WTC11 (cell line): ENCODE measurements around the gene UBASH3B. TPM values are rescaled to one million over a fixed set of nuclear protein-coding genes. Genes with fewer than 3 reads are reported as not detected.

ENCODE experiments used
- ATAC-seq: fragments of 200-7000 bp; cut with Tn5 transposase; 2 replicates; pipeline ENCODE4 v1.10.0; 2021; ENCODE audit warnings: mild to moderate bottlenecking, moderate library complexity
- CTCF ChIA-PET: fragments of 300-600 bp; sonication (Branson Sonifier 250); formaldehyde crosslinking; loops from one replicate; lab custom pipeline; 2021; ENCODE audit warnings: antibody characterized with exemption; lab: Charles Lee
- POLR2A ChIA-PET: fragments of 350-600 bp; sonication (Branson Sonifier 250); formaldehyde crosslinking; loops from one replicate; lab custom pipeline; 2021; ENCODE audit warnings: antibody characterized with exemption; lab: Charles Lee
- DNase-seq: peaks from one replicate; pipeline ENCODE4 v3.0.0; 2021; ENCODE audit warnings: low spot score
- H3K27ac Mint-ChIP-seq: 2 replicates; pipeline ENCODE4 v1.8.0; 2021; ENCODE audit warnings: mixed read lengths
- H3K27me3 Mint-ChIP-seq: 2 replicates; pipeline ENCODE4 v1.8.0; 2021; ENCODE audit warnings: low read depth, mild to moderate bottlenecking, moderate library complexity, mixed read lengths
- H3K36me3 Mint-ChIP-seq: 2 replicates; pipeline ENCODE4 v1.8.0; 2021; ENCODE audit warnings: mixed read lengths
- H3K4me1 Mint-ChIP-seq: 2 replicates; pipeline ENCODE4 v1.8.0; 2022; ENCODE audit warnings: mixed read lengths
- H3K4me3 Mint-ChIP-seq: 2 replicates; pipeline ENCODE4 v1.8.0; 2021; ENCODE audit warnings: mild to moderate bottlenecking, moderate library complexity, mixed read lengths
- H3K9me3 Mint-ChIP-seq: 2 replicates; pipeline ENCODE4 v1.8.0; 2021; ENCODE audit warnings: mixed read lengths
- ATF1 ChIP-seq: sonication (generic); formaldehyde crosslinking; IDR thresholded peaks from 2 replicates; pipeline ENCODE4 v1.8.1; 2023; ENCODE audit warnings: mild to moderate bottlenecking, moderate library complexity, missing genetic modification reagents
- ATF2 ChIP-seq: sonication (generic); formaldehyde crosslinking; IDR thresholded peaks from 2 replicates; pipeline ENCODE4 v1.8.1; 2022; ENCODE audit warnings: low read depth, missing genetic modification reagents, borderline replicate concordance
- ATF6 ChIP-seq: sonication (generic); formaldehyde crosslinking; IDR thresholded peaks from 2 replicates; pipeline ENCODE4 v1.8.1; 2023; ENCODE audit warnings: mild to moderate bottlenecking, missing genetic modification reagents
- CTCF ChIP-seq: fragments of 200-600 bp; IDR thresholded peaks from 2 replicates; pipeline ENCODE4 v1.8.0; 2022; ENCODE audit warnings: antibody characterized with exemption
- E2F4 ChIP-seq: sonication (generic); formaldehyde crosslinking; IDR thresholded peaks from 2 replicates; pipeline ENCODE4 v1.8.1; 2022; ENCODE audit warnings: low read depth, mild to moderate bottlenecking, moderate library complexity, missing genetic modification reagents, borderline replicate concordance
- EMX1 ChIP-seq: fragments of 250-450 bp; sonication (Bioruptor Pico); IDR thresholded peaks from 2 replicates; pipeline ENCODE4 v1.8.0; 2021; ENCODE audit warnings: mild to moderate bottlenecking
- ETV6 ChIP-seq: sonication (generic); formaldehyde crosslinking; IDR thresholded peaks from 2 replicates; pipeline ENCODE4 v1.8.1; 2022; ENCODE audit warnings: mild to moderate bottlenecking, missing genetic modification reagents
- IRF2 ChIP-seq: sonication (generic); formaldehyde crosslinking; IDR thresholded peaks from 2 replicates; pipeline ENCODE4 v1.8.0; 2022; ENCODE audit warnings: low read depth, missing genetic modification reagents, borderline replicate concordance
- JAZF1 ChIP-seq: fragments of 250-450 bp; sonication (Bioruptor Pico); IDR thresholded peaks from 2 replicates; pipeline ENCODE4 v1.9.0; 2021; ENCODE audit warnings: moderate library complexity, mild to moderate bottlenecking, inconsistent platforms
- MAX ChIP-seq: sonication (generic); formaldehyde crosslinking; IDR thresholded peaks from 2 replicates; pipeline ENCODE4 v1.8.0; 2022; ENCODE audit warnings: mild to moderate bottlenecking, missing genetic modification reagents
- MLX ChIP-seq: sonication (generic); formaldehyde crosslinking; IDR thresholded peaks from 2 replicates; pipeline ENCODE4 v1.8.1; 2023; ENCODE audit warnings: mild to moderate bottlenecking, missing genetic modification reagents, moderate library complexity
- PRDM15 ChIP-seq: sonication (generic); formaldehyde crosslinking; IDR thresholded peaks from 2 replicates; pipeline ENCODE4 v1.8.0; 2022; ENCODE audit warnings: missing genetic modification reagents
- ZBTB43 ChIP-seq: sonication (generic); formaldehyde crosslinking; IDR thresholded peaks from 2 replicates; pipeline ENCODE4 v1.8.1; 2023; ENCODE audit warnings: mild to moderate bottlenecking, missing genetic modification reagents
- ZNF138 ChIP-seq: sonication (generic); formaldehyde crosslinking; conservative IDR thresholded peaks from 2 replicates; pipeline ENCODE4 v1.8.1; 2022; ENCODE audit warnings: mild to moderate bottlenecking, moderate library complexity, missing genetic modification reagents
- ZNF281 ChIP-seq: sonication (generic); formaldehyde crosslinking; IDR thresholded peaks from 2 replicates; pipeline ENCODE4 v1.8.0; 2023; ENCODE audit warnings: mild to moderate bottlenecking, missing genetic modification reagents
- ZNF317 ChIP-seq: sonication (generic); formaldehyde crosslinking; IDR thresholded peaks from 2 replicates; pipeline ENCODE4 v1.8.1; 2023; ENCODE audit warnings: low read depth, mild to moderate bottlenecking, moderate library complexity, missing genetic modification reagents, borderline replicate concordance
- total RNA-seq: library from RNA; stranded (reverse); gene quantifications from 3 replicates; pipeline ENCODE4 v1.2.3, GENCODE V29; 2021

UBASH3B gene
- total RNA-seq, 1 experiment from 2014 or later: 21.1 TPM

- Mint-ChIP-seq H3K4me1 (no peaks in the 10 kb centered on the region; the same call in 1 of the 2 replicates), H3K9me3 (no peaks in the 10 kb centered on the region), H3K4me3 (no peak overlapping the region), H3K27me3 (no peaks in the 10 kb centered on the region; the same call in 1 of the 2 replicates), H3K36me3 (no peaks in the 10 kb centered on the region), H3K27ac (no peak overlapping the region)
- DNase-seq (peak; percentile 81), ATAC-seq (peak; percentile 98)
- ChIA-PET POLR2A (interaction anchor here (0.6 kb wide), 1 partner anchor 142 kb away, joined by 3 read pairs; no protein-coding TSS in a partner anchor), CTCF (interaction anchor here (0.6 to 4.6 kb wide), 48 partner anchors 8 to 425 kb away, joined by 3 to 57 read pairs (median 4); partner anchors contain the start of gene UBASH3B)
- peak; percentile 63; the same call in 1 of the 2 replicates for TF ChIP-seq CTCF
- no peak for TF ChIP-seq ATF6 (CRISPR knock-in tag)
- TF ChIP-seq ETV6: no peak
- TF ChIP-seq EMX1 (CRISPR knock-in tag): no peak
- no peak for TF ChIP-seq E2F4 (CRISPR knock-in tag)
Measured at GRCh38 chr11:122628810-122629555, 26.5 kb upstream of the UBASH3B start.

GRCh38 chr11:122632181-122632824 lies 23.2 kb upstream of the UBASH3B start:
- Mint-ChIP-seq H3K36me3 (no peaks in the 10 kb centered on the region), H3K4me3 (no peak overlapping the region), H3K9me3 (no peaks in the 10 kb centered on the region), H3K4me1 (peaks cover 3% of the 10 kb centered on the region), H3K27ac (no peak overlapping the region), H3K27me3 (no peaks in the 10 kb centered on the region)
- ATAC-seq: no peak
- ChIA-PET CTCF (interaction anchor here (0.6 to 5.5 kb wide), 5 partner anchors 25 to 153 kb away, joined by 3 to 46 read pairs (median 4); no protein-coding TSS in a partner anchor), POLR2A (no interaction called here)
- no peak for DNase-seq
- TF ChIP-seq IRF2 (CRISPR knock-in tag) (no peak), ZNF317 (CRISPR knock-in tag) (no peak), ZNF281 (no peak), ZNF138 (CRISPR knock-in tag) (no peak), MLX (CRISPR knock-in tag) (no peak), ATF1 (no peak), JAZF1 (CRISPR knock-in tag) (no peak), MAX (CRISPR knock-in tag) (no peak), PRDM15 (CRISPR knock-in tag) (no peak), ATF2 (CRISPR knock-in tag) (no peak), ZBTB43 (no peak)
